ENCODE results near the gene HSPA8. TPM values are rescaled to one million over a fixed set of nuclear protein-coding genes. Genes with fewer than 3 reads are reported as not detected.

Gene HSPA8
- total and polyA plus RNA-seq, 2 of the 13 experiments (the other 11 are each of a cell fraction or from before 2014, with no cell fraction given), result 936 to 2,151 TPM

DNA sequence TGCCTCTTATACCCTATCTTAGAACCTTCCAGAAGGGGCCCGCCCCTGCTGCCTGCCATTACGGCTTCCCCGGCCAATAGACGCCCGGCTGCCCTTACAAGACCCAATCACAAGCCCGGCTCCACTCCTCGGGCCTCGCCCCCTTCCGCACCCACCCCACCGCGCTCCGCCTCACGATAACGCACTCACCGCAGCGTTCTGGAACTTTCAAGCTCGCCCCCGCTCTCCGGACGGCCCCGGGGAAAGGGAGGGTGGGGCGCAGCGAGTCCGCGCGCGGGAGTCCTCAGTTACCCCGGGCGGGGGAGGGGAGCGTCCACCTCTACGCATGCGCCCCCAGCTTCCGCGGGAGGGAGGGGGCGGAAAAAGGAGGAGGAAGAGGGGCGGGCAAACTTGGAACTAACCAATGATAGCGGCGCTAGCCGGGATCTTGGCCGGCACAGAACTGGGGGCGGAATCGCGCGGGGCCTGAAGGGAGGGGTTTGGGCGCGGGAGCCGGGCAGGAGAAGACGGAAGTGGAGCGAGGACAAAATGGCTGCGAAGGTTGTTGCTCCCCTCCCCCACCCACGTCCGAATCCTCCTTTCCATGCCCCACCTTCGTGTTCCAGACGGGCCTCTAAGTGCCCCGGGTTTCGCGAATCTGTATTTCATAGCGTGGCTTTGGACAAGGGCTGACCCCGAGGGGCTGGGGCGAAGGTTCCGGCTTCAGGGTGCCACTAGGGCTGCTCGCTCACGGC is 389 bp upstream of the HSPA8 start (continued):
- TF ChIP-seq, protein P1, sequence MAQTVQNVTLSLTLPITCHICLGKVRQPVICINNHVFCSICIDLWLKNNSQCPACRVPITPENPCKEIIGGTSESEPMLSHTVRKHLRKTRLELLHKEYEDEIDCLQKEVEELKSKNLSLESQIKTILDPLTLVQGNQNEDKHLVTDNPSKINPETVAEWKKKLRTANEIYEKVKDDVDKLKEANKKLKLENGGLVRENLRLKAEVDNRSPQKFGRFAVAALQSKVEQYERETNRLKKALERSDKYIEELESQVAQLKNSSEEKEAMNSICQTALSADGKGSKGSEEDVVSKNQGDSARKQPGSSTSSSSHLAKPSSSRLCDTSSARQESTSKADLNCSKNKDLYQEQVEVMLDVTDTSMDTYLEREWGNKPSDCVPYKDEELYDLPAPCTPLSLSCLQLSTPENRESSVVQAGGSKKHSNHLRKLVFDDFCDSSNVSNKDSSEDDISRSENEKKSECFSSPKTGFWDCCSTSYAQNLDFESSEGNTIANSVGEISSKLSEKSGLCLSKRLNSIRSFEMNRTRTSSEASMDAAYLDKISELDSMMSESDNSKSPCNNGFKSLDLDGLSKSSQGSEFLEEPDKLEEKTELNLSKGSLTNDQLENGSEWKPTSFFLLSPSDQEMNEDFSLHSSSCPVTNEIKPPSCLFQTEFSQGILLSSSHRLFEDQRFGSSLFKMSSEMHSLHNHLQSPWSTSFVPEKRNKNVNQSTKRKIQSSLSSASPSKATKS (CRISPR knock-in tag; IDR thresholded peaks at IDR 0.05), result peak; percentile 80; the same call in 1 of the 2 replicates
- TF ChIP-seq PTBP1 (IDR thresholded peaks at IDR 0.05; ENCODE audit: low read depth, low read length, poor library complexity, severe bottlenecking) (peak; percentile 1), ZIK1 (CRISPR knock-in tag; IDR thresholded peaks at IDR 0.05; ENCODE audit: borderline replicate concordance, low read depth) (0 out of 2 replicates have a peak, but pooled peaks have one; percentile 51), KLF16 (CRISPR knock-in tag; IDR thresholded peaks at IDR 0.05) (peak in 1 of 2 experiments; percentile 80; a peak in 1 of 4 replicates), HDAC1 (CRISPR knock-in tag; IDR thresholded peaks at IDR 0.05) (peak; percentile 39), ZNF441 (CRISPR knock-in tag; IDR thresholded peaks at IDR 0.05; ENCODE audit: borderline replicate concordance) (peak; percentile 56), FOXK2 (IDR thresholded peaks at IDR 0.05) (no peak), TRIM24 (CRISPR knock-in tag; IDR thresholded peaks at IDR 0.05) (no peak), ZNF335 (CRISPR knock-in tag; IDR thresholded peaks at IDR 0.05) (0 out of 2 replicates have a peak, but pooled peaks have one; percentile 63), ZNF709 (CRISPR knock-in tag; IDR thresholded peaks at IDR 0.05) (peak; percentile 55), MAF1 (CRISPR knock-in tag; IDR thresholded peaks at IDR 0.05; ENCODE audit: borderline replicate concordance) (peak; percentile 31; the same call in 1 of the 2 replicates), TOPORS (CRISPR knock-in tag; IDR thresholded peaks at IDR 0.05) (peak; percentile 89; the same call in 1 of the 2 replicates), FOXC1 (CRISPR knock-in tag; IDR thresholded peaks at IDR 0.05; ENCODE audit: borderline replicate concordance) (peak; percentile 66; the same call in 1 of the 2 replicates), MLLT10 (CRISPR knock-in tag; IDR thresholded peaks at IDR 0.05) (no peak), RXRA (CRISPR knock-in tag; IDR thresholded peaks at IDR 0.05) (peak; percentile 96), TBL1XR1 (IDR thresholded peaks at IDR 0.05; ENCODE audit: borderline replicate concordance, low read length, partially characterized antibody) (peak; percentile 13), SMC3 (IDR thresholded peaks at IDR 0.05; ENCODE audit: low read length) (no peak), ARHGAP35 (CRISPR knock-in tag; IDR thresholded peaks at IDR 0.05; ENCODE audit: borderline replicate concordance) (0 out of 2 replicates have a peak, but pooled peaks have one; percentile 40), ZNF431 (CRISPR knock-in tag; IDR thresholded peaks at IDR 0.05; ENCODE audit: borderline replicate concordance, low read depth) (0 out of 2 replicates have a peak, but pooled peaks have one; percentile 40)
- TF ChIP-seq, protein P2, sequence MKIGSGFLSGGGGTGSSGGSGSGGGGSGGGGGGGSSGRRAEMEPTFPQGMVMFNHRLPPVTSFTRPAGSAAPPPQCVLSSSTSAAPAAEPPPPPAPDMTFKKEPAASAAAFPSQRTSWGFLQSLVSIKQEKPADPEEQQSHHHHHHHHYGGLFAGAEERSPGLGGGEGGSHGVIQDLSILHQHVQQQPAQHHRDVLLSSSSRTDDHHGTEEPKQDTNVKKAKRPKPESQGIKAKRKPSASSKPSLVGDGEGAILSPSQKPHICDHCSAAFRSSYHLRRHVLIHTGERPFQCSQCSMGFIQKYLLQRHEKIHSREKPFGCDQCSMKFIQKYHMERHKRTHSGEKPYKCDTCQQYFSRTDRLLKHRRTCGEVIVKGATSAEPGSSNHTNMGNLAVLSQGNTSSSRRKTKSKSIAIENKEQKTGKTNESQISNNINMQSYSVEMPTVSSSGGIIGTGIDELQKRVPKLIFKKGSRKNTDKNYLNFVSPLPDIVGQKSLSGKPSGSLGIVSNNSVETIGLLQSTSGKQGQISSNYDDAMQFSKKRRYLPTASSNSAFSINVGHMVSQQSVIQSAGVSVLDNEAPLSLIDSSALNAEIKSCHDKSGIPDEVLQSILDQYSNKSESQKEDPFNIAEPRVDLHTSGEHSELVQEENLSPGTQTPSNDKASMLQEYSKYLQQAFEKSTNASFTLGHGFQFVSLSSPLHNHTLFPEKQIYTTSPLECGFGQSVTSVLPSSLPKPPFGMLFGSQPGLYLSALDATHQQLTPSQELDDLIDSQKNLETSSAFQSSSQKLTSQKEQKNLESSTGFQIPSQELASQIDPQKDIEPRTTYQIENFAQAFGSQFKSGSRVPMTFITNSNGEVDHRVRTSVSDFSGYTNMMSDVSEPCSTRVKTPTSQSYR (CRISPR knock-in tag; IDR thresholded peaks at IDR 0.05; ENCODE audit: borderline replicate concordance), result peak; percentile 83
- TF ChIP-seq, protein P3, sequence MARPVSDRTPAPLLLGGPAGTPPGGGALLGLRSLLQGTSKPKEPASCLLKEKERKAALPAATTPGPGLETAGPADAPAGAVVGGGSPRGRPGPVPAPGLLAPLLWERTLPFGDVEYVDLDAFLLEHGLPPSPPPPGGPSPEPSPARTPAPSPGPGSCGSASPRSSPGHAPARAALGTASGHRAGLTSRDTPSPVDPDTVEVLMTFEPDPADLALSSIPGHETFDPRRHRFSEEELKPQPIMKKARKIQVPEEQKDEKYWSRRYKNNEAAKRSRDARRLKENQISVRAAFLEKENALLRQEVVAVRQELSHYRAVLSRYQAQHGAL (CRISPR knock-in tag; IDR thresholded peaks at IDR 0.05; ENCODE audit: not compliant biosample characterization), result no peak
- TF ChIP-seq, protein P4, sequence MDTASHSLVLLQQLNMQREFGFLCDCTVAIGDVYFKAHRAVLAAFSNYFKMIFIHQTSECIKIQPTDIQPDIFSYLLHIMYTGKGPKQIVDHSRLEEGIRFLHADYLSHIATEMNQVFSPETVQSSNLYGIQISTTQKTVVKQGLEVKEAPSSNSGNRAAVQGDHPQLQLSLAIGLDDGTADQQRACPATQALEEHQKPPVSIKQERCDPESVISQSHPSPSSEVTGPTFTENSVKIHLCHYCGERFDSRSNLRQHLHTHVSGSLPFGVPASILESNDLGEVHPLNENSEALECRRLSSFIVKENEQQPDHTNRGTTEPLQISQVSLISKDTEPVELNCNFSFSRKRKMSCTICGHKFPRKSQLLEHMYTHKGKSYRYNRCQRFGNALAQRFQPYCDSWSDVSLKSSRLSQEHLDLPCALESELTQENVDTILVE (CRISPR knock-in tag; IDR thresholded peaks at IDR 0.05), result peak; percentile 70; the same call in 1 of the 2 replicates
